Measurements from ENCODE around the gene PATJ.

The PATJ gene

DNA sequence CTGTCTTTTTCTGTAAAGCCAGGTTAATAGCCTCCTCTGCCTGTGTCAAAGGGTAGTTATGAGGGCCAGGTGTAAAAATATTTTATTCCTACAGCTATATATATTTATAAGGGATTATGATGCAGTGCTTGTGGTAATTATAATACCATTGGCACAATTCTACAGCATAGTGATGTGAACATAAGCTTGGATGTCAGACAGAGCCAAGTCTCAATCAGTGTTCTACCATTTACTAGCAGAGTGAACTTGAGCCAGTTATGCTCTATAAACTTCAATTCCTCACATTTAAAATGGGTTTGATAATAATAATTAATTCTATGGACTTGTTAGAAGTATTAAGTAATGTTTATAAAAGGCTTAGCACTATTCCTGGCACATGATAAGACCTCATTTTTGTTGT, 300.9 kb downstream of the PATJ start:
- no peak overlapping the region for H2AFZ ChIP-seq
- no peaks in the 10 kb centered on the region for H3K27me3 ChIP-seq (ENCODE audit: control insufficient read depth, insufficient read depth, low read length)
- TF ChIP-seq, protein P1, sequence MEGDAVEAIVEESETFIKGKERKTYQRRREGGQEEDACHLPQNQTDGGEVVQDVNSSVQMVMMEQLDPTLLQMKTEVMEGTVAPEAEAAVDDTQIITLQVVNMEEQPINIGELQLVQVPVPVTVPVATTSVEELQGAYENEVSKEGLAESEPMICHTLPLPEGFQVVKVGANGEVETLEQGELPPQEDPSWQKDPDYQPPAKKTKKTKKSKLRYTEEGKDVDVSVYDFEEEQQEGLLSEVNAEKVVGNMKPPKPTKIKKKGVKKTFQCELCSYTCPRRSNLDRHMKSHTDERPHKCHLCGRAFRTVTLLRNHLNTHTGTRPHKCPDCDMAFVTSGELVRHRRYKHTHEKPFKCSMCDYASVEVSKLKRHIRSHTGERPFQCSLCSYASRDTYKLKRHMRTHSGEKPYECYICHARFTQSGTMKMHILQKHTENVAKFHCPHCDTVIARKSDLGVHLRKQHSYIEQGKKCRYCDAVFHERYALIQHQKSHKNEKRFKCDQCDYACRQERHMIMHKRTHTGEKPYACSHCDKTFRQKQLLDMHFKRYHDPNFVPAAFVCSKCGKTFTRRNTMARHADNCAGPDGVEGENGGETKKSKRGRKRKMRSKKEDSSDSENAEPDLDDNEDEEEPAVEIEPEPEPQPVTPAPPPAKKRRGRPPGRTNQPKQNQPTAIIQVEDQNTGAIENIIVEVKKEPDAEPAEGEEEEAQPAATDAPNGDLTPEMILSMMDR (IDR thresholded peaks at IDR 0.05) = no peak
- H3K4me3 ChIP-seq (ENCODE audit: low read depth, low read length) = no peak overlapping the region
- no peaks in the 10 kb centered on the region for H3K79me2 ChIP-seq
- H3K9me3 ChIP-seq (ENCODE audit: control insufficient read depth, low read length) = no peaks in the 10 kb centered on the region
- no peak overlapping the region for H3K9ac ChIP-seq
- no peak overlapping the region for H3K4me2 ChIP-seq (ENCODE audit: low read length)
- H3K4me1 ChIP-seq = peaks cover 6% of the 10 kb centered on the region
- no peaks in the 10 kb centered on the region for H3K36me3 ChIP-seq (ENCODE audit: control insufficient read depth, insufficient read depth, low read length)
- H3K27ac ChIP-seq = no peak overlapping the region

DNA sequence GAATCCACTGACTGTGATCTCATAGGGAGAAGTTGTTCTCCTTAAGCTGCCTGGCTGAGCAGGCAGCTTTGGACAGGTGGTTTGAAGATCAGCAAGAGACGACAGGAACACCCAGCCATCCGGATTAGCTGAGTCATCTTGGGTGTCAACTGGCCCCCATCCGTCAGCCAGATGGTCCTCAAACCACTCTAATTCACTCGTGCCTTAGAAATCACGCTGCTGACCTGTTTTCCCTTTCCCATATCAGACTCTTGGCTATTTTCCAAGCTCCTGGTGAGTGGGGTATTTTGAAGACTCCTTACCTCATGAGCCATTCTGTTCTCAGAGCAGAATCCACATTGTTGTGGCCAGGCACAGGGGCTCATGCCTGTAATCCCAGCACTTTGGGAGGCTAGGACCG, 303.3 kb downstream of the PATJ start:
- Histone ChIP-seq H3K36me3 (ENCODE audit: control insufficient read depth, insufficient read depth, low read length) (no peaks in the 10 kb centered on the region), H3K9me3 (ENCODE audit: control insufficient read depth, low read length) (no peaks in the 10 kb centered on the region), H3K27me3 (ENCODE audit: control insufficient read depth, insufficient read depth, low read length) (no peaks in the 10 kb centered on the region), H3K27ac (no peak overlapping the region), H3K9ac (no peak overlapping the region), H2AFZ (no peak overlapping the region), H3K4me2 (ENCODE audit: low read length) (no peak overlapping the region), H3K4me1 (peaks cover 6% of the 10 kb centered on the region), H3K4me3 (ENCODE audit: low read depth, low read length) (no peak overlapping the region), H3K79me2 (no peaks in the 10 kb centered on the region)
- TF ChIP-seq, protein P1 (IDR thresholded peaks at IDR 0.05) = no peak

DNA sequence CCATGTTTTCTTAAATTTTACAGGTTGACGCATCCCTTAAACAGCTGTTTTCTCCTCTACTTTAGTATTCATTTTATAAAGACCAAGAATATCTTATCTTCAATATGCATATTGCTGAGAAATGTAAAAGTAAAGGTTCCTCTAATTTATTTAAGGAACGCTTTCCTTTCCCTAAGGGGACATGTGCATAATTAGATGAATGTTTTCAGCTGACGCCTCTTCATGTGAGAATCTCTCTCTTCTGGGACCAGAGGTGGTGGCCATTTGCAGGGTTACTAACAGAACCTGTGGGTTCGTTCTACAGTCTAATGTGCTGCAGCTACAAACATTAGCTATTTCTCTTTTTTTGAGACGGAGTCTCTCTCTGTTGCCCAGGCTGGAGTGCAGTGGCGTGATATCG, 304.6 kb downstream of the PATJ start:
- Histone ChIP-seq H3K4me2 (ENCODE audit: low read length) (no peak overlapping the region), H3K9me3 (ENCODE audit: control insufficient read depth, low read length) (no peaks in the 10 kb centered on the region), H3K27me3 (ENCODE audit: control insufficient read depth, insufficient read depth, low read length) (no peaks in the 10 kb centered on the region), H3K4me3 (ENCODE audit: low read depth, low read length) (no peak overlapping the region), H3K36me3 (ENCODE audit: control insufficient read depth, insufficient read depth, low read length) (no peaks in the 10 kb centered on the region), H3K9ac (no peak overlapping the region), H2AFZ (no peak overlapping the region), H3K4me1 (peaks cover 2% of the 10 kb centered on the region), H3K79me2 (no peaks in the 10 kb centered on the region), H3K27ac (no peak overlapping the region)
- TF ChIP-seq, protein P1 (IDR thresholded peaks at IDR 0.05) = no peak

DNA sequence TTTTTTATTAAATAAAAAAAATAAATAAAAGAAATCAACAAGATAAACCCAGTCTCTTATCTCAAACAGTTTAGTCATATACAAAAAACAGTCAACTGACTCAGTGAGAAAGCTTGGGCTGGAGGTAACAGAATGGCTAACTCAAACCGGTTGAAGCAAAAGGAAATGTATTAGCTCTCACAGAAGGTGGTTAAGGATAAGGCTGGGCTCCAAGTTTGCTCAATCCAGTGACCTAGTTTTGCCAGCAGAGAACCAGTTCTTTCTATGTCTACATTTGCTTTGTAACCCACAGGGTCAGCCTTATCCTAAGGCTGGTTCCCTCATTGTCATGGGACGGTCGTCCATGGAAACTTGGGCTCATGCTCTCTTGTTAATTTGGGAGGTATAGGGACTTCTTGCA, 307.9 kb downstream of the PATJ start:
- Histone ChIP-seq H3K36me3 (ENCODE audit: control insufficient read depth, insufficient read depth, low read length) (no peaks in the 10 kb centered on the region), H3K27ac (no peak overlapping the region), H3K9me3 (ENCODE audit: control insufficient read depth, low read length) (no peaks in the 10 kb centered on the region), H3K4me2 (ENCODE audit: low read length) (no peak overlapping the region), H3K4me1 (peaks cover 2% of the 10 kb centered on the region), H3K27me3 (ENCODE audit: control insufficient read depth, insufficient read depth, low read length) (no peaks in the 10 kb centered on the region), H2AFZ (no peak overlapping the region), H3K79me2 (no peaks in the 10 kb centered on the region), H3K9ac (no peak overlapping the region), H3K4me3 (ENCODE audit: low read depth, low read length) (no peak overlapping the region)
- TF ChIP-seq, protein P1 (IDR thresholded peaks at IDR 0.05) = no peak

DNA sequence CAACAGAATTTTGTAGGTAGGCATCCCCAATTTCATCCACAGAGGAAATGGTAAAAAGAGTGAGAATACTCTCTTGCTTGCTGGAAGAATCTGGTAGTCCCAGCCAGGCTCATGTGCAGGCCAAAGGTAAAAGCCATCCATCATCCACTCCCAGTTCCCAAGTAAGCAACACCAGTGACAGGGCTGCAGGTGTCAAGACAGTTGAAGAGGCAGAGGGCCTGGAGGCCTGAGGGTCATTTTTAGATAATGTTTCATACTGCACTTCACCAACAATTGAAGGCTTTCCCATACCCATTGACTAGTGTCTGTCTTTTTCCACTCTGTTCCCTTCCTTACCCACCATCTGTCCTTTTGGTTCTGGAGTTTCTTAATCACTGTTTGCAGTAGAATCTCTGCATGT, 310.7 kb downstream of the PATJ start:
- Histone ChIP-seq H3K4me2 (ENCODE audit: low read length) (no peak overlapping the region), H3K9me3 (ENCODE audit: control insufficient read depth, low read length) (no peaks in the 10 kb centered on the region), H3K27ac (no peak overlapping the region), H3K4me1 (no peaks in the 10 kb centered on the region), H2AFZ (no peak overlapping the region), H3K79me2 (no peaks in the 10 kb centered on the region), H3K27me3 (ENCODE audit: control insufficient read depth, insufficient read depth, low read length) (no peaks in the 10 kb centered on the region), H3K36me3 (ENCODE audit: control insufficient read depth, insufficient read depth, low read length) (no peaks in the 10 kb centered on the region), H3K4me3 (ENCODE audit: low read depth, low read length) (no peak overlapping the region), H3K9ac (no peak overlapping the region)
- TF ChIP-seq, protein P1 (IDR thresholded peaks at IDR 0.05) = no peak
